Measurements from ENCODE around the gene S100A1. TPM values are rescaled to one million over a fixed set of nuclear protein-coding genes. Genes with fewer than 3 reads are reported as not detected.

S100A1 gene
- total and polyA plus RNA-seq, 12 donors: 685 to 3,035 (median 2,343) TPM

DNA sequence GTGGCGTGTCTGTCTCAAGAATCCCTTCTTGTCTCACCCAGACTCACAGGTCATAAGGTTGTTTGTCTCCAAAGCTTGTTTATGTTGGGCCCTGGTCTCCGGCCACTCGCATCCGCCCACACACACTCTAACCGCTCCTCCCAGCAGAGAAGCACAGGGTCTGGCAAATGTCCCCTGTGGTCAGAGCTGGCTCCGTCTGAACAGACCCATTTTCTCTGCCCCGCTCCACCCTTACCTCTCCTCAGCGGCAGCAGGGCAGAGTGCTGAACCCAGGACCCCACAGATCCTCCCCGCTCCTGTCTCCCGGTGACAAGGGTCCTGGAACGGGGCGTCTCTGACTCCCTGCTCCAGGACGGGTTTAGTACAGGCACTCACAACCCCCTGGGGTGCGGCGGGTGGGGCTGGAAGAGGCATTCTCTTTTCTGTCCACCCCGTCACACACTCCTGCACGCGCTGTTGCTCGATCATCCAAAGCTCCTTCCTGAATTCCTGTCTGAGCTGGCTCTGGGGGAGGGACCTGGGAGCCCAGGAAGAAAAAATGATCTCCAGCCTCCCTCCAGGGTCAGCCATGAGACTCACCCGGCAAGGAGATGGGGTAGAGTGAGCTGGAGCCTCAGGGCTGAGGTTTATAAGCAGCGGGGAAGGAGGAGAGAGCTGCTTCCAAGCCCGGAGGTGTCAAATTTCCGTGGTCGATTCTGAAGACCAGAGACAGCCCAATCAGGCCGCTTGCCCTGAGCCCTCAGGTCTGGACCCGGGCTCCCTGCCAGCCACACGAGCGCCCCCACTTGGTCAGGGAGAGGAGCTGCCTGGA, 1.1 kb upstream of the S100A1 start, which contains the start of gene S100A13:
Gene S100A13 (minus strand): TSS at position 602 of the 811 bp plus-strand sequence. CDS start 1,033 bp downstream, outside the sequence.
- Histone ChIP-seq H3K36me3 (peaks cover 0 to 37% (median 0%) of the 10 kb centered on the region in 9 donors), H3K4me3 (peak within 1 kb of the TSS; percentile 34 to 71 (median 60)), H3K27ac (peak within 1 kb of the TSS; percentile 82 to 98 (median 91)), H3K9me3 (no peaks in the 10 kb centered on the region), H3K4me1 (peaks cover 19 to 75% (median 54%) of the 10 kb centered on the region in 9 donors), H3K27me3 (no peaks in the 10 kb centered on the region)
- intact Hi-C loops (cut with DNase I): loop anchor here in 1 of 10 donors (5.0 kb wide), 1 partner anchor 45 kb away; the partner anchor contains the start of gene ILF2
- DNase-seq (peak; percentile 80 to 84), ATAC-seq (peak; percentile 54 to 73 (median 64))
- peak; percentile 32 to 69 (median 59) for TF ChIP-seq CTCF (IDR thresholded peaks at IDR 0.05)
- WGBS, 2 donors: 4 to 5% methylated on average over 27 to 28 of the region's 28 CpGs

GRCh38 chr1:153628638-153629342, 556 bp downstream of the S100A1 start:
- H3K27me3 ChIP-seq: no peaks in the 10 kb centered on the region
- no peak for TF ChIP-seq CTCF (IDR thresholded peaks at IDR 0.05)
- ATAC-seq (peak in 1 of 8 donors; percentile 1), DNase-seq (no peak)
- H3K4me1 ChIP-seq: peaks cover 19 to 90% (median 64%) of the 10 kb centered on the region in 9 donors
- peaks cover 0 to 21% (median 0%) of the 10 kb centered on the region in 9 donors for H3K36me3 ChIP-seq
- intact Hi-C loops (cut with DNase I): loop anchor here in 1 of 10 donors (5.0 kb wide), 1 partner anchor 44 kb away; the partner anchor contains the start of gene ILF2
- H3K27ac ChIP-seq: peak overlapping the region; percentile 51 to 98 (median 90)
- H3K9me3 ChIP-seq: no peaks in the 10 kb centered on the region
- 70 to 86% methylated on average over 6 of the region's 6 CpGs for WGBS, 2 donors
- H3K4me3 ChIP-seq: peak overlapping the region; percentile 12 to 71 (median 52)

DNA sequence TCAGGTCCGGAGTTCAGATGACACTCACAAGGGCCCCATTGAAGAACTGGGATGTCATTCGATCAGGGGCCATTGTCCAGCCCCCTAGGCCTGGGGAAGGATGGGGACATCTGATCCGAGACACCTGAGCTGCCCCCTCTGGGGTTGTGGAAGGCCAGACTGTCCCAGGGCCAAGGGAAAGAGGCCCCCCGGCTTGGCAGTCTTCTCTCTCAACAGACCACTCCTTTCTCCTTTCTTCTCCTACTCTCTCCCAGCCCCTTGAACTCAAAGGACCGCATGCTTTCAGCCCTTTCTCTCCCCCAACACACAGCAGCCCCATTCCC, 1.1 kb downstream of the S100A1 start:
- Histone ChIP-seq H3K4me3 (peak overlapping the region in 9 of 10 donors; percentile 19 to 71 (median 58)), H3K27me3 (no peaks in the 10 kb centered on the region), H3K27ac (peak overlapping the region; percentile 51 to 98 (median 90)), H3K9me3 (no peaks in the 10 kb centered on the region), H3K4me1 (peaks cover 19 to 85% (median 59%) of the 10 kb centered on the region in 9 donors), H3K36me3 (peaks cover 0 to 15% (median 0%) of the 10 kb centered on the region in 9 donors)
- ATAC-seq (no peak), DNase-seq (no peak)
- TF ChIP-seq CTCF (IDR thresholded peaks at IDR 0.05): no peak
- intact Hi-C loops (cut with DNase I): loop anchor here in 1 of 10 donors (5.0 kb wide), 1 partner anchor 43 kb away; the partner anchor contains the start of gene ILF2
- 62 to 68% methylated on average over 5 of the region's 5 CpGs for WGBS, 2 donors

DNA sequence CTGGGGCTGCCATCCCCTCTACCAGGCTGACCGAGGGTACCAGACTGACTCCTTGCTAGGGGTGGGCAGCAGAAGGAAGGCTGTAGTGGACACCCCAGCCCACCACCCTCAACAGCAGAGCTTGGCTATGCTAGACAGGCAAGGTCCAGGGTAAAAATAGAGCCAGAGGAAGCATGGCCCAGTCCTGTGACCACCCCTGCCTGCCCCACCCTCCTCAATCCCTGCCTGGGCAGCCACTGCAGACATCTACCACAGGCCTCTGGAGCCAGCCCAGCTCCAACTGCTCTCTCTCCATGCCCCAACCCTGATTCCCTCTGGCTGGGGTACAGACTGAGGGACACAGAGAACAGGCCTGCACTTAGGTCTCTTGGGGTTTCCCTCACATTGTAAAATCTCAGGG, 1.7 kb downstream of the S100A1 start:
- Histone ChIP-seq H3K36me3 (peaks cover 0 to 9% (median 0%) of the 10 kb centered on the region in 9 donors), H3K27me3 (no peaks in the 10 kb centered on the region), H3K27ac (peak overlapping the region; percentile 51 to 98 (median 90)), H3K9me3 (no peaks in the 10 kb centered on the region), H3K4me3 (peak overlapping the region in 9 of 10 donors; percentile 19 to 71 (median 58)), H3K4me1 (peaks cover 20 to 82% (median 54%) of the 10 kb centered on the region in 9 donors)
- ATAC-seq: peak in 7 of 8 donors; percentile 19 to 52 (median 31)
- no peak for TF ChIP-seq CTCF (IDR thresholded peaks at IDR 0.05)
- intact Hi-C loops (cut with DNase I): loop anchor here in 2 of 10 donors (5.0 kb wide), 2 partner anchors 37 to 42 kb away; partner anchors contain the start of gene ILF2 (in 1 of the 2)
- WGBS, 2 donors: 53 to 72% methylated on average over 1 of the region's 1 CpG
- DNase-seq: peak; percentile 67 to 80
